ENCODE results near the gene STUM.

Gene STUM

GRCh38 chr1:226547754-226548191 is 791 bp upstream of the STUM start:
- Mint-ChIP-seq H3K9me3 (no peaks in the 10 kb centered on the region), H3K4me3 (no peak overlapping the region), H3K36me3 (no peaks in the 10 kb centered on the region), H3K27ac (no peak overlapping the region), H3K4me1 (peaks cover 16% of the 10 kb centered on the region), H3K27me3 (peaks cover 33% of the 10 kb centered on the region)
- peak; percentile 80 for ATAC-seq

GRCh38 chr1:226549094-226549936 is 751 bp downstream of the STUM start:
- Mint-ChIP-seq H3K27ac (peak overlapping the region; percentile 70), H3K9me3 (no peaks in the 10 kb centered on the region), H3K27me3 (peaks cover 33% of the 10 kb centered on the region), H3K4me1 (peaks cover 16% of the 10 kb centered on the region), H3K4me3 (peak overlapping the region; percentile 81), H3K36me3 (no peaks in the 10 kb centered on the region)
- ATAC-seq: no peak

- Mint-ChIP-seq H3K4me1 (peaks cover 16% of the 10 kb centered on the region), H3K27me3 (peaks cover 37% of the 10 kb centered on the region), H3K36me3 (no peaks in the 10 kb centered on the region), H3K27ac (peak overlapping the region; percentile 70), H3K4me3 (peak overlapping the region; percentile 81), H3K9me3 (no peaks in the 10 kb centered on the region)
- peak; percentile 55 for ATAC-seq
Observed at GRCh38 chr1:226549937-226550671, 1.5 kb downstream of the STUM start.

- H3K4me1 Mint-ChIP-seq: peaks cover 16% of the 10 kb centered on the region
- H3K27ac Mint-ChIP-seq: no peak overlapping the region
- no peak for ATAC-seq
- H3K36me3 Mint-ChIP-seq: no peaks in the 10 kb centered on the region
- H3K9me3 Mint-ChIP-seq: no peaks in the 10 kb centered on the region
- peaks cover 37% of the 10 kb centered on the region for H3K27me3 Mint-ChIP-seq
- H3K4me3 Mint-ChIP-seq: no peak overlapping the region
Observed at GRCh38 chr1:226550672-226551041, 2.1 kb downstream of the STUM start.

GRCh38 chr1:226551299-226551698 is 2.7 kb downstream of the STUM start:
- H3K27ac Mint-ChIP-seq: no peak overlapping the region
- peaks cover 32% of the 10 kb centered on the region for H3K27me3 Mint-ChIP-seq
- no peak for ATAC-seq
- no peaks in the 10 kb centered on the region for H3K36me3 Mint-ChIP-seq
- no peaks in the 10 kb centered on the region for H3K9me3 Mint-ChIP-seq
- H3K4me1 Mint-ChIP-seq: peaks cover 16% of the 10 kb centered on the region
- H3K4me3 Mint-ChIP-seq: no peak overlapping the region

- H3K4me1 Mint-ChIP-seq: peaks cover 16% of the 10 kb centered on the region
- H3K9me3 Mint-ChIP-seq: no peaks in the 10 kb centered on the region
- no peaks in the 10 kb centered on the region for H3K36me3 Mint-ChIP-seq
- ATAC-seq: no peak
- no peak overlapping the region for H3K4me3 Mint-ChIP-seq
- peaks cover 27% of the 10 kb centered on the region for H3K27me3 Mint-ChIP-seq
- no peak overlapping the region for H3K27ac Mint-ChIP-seq
Observed at GRCh38 chr1:226552061-226552460, 3.5 kb downstream of the STUM start.

- no peak for ATAC-seq
- Mint-ChIP-seq H3K9me3 (no peaks in the 10 kb centered on the region), H3K4me1 (peaks cover 16% of the 10 kb centered on the region), H3K4me3 (no peak overlapping the region), H3K27me3 (peaks cover 28% of the 10 kb centered on the region), H3K27ac (no peak overlapping the region), H3K36me3 (no peaks in the 10 kb centered on the region)
Observed at GRCh38 chr1:226553266-226553923, 4.8 kb downstream of the STUM start.

- Mint-ChIP-seq H3K27ac (no peak overlapping the region), H3K27me3 (peaks cover 33% of the 10 kb centered on the region), H3K36me3 (no peaks in the 10 kb centered on the region), H3K4me1 (peaks cover 16% of the 10 kb centered on the region), H3K9me3 (no peaks in the 10 kb centered on the region), H3K4me3 (no peak overlapping the region)
- ATAC-seq: no peak
Observed at GRCh38 chr1:226553924-226554282, 5.3 kb downstream of the STUM start.

- H3K9me3 Mint-ChIP-seq: no peaks in the 10 kb centered on the region
- no peak for ATAC-seq
- H3K4me3 Mint-ChIP-seq: no peak overlapping the region
- H3K4me1 Mint-ChIP-seq: peaks cover 7% of the 10 kb centered on the region
- no peak overlapping the region for H3K27ac Mint-ChIP-seq
- H3K36me3 Mint-ChIP-seq: no peaks in the 10 kb centered on the region
- peaks cover 30% of the 10 kb centered on the region for H3K27me3 Mint-ChIP-seq
Observed at GRCh38 chr1:226555092-226555491, 6.5 kb downstream of the STUM start.

GRCh38 chr1:226557424-226557823 is 8.9 kb downstream of the STUM start:
- peaks cover 23% of the 10 kb centered on the region for H3K27me3 Mint-ChIP-seq
- no peaks in the 10 kb centered on the region for H3K36me3 Mint-ChIP-seq
- no peak overlapping the region for H3K4me3 Mint-ChIP-seq
- no peaks in the 10 kb centered on the region for H3K4me1 Mint-ChIP-seq
- no peaks in the 10 kb centered on the region for H3K9me3 Mint-ChIP-seq
- no peak for ATAC-seq
- no peak overlapping the region for H3K27ac Mint-ChIP-seq

- ATAC-seq: no peak
Observed at GRCh38 chr1:226558036-226558650, 9.6 kb downstream of the STUM start.

GRCh38 chr1:226560243-226560642 is 11.7 kb downstream of the STUM start:
- Mint-ChIP-seq H3K36me3 (no peaks in the 10 kb centered on the region), H3K4me3 (no peak overlapping the region), H3K27me3 (peaks cover 13% of the 10 kb centered on the region), H3K9me3 (no peaks in the 10 kb centered on the region), H3K4me1 (no peaks in the 10 kb centered on the region), H3K27ac (no peak overlapping the region)
- ATAC-seq: no peak

More at GRCh38 chr1:226558036-226558650, 9.6 kb downstream of the STUM start:
- Mint-ChIP-seq H3K27me3 (peaks cover 23% of the 10 kb centered on the region), H3K27ac (no peak overlapping the region), H3K36me3 (no peaks in the 10 kb centered on the region), H3K9me3 (no peaks in the 10 kb centered on the region), H3K4me3 (no peak overlapping the region), H3K4me1 (no peaks in the 10 kb centered on the region)

- H3K36me3 Mint-ChIP-seq: no peaks in the 10 kb centered on the region
- H3K9me3 Mint-ChIP-seq: no peaks in the 10 kb centered on the region
- H3K4me3 Mint-ChIP-seq: no peak overlapping the region
- no peak overlapping the region for H3K27ac Mint-ChIP-seq
- ATAC-seq: no peak
- no peaks in the 10 kb centered on the region for H3K4me1 Mint-ChIP-seq
- H3K27me3 Mint-ChIP-seq: peaks cover 17% of the 10 kb centered on the region
Observed at GRCh38 chr1:226562989-226563388, 14.4 kb downstream of the STUM start.

- no peaks in the 10 kb centered on the region for H3K36me3 Mint-ChIP-seq
- peaks cover 14% of the 10 kb centered on the region for H3K27me3 Mint-ChIP-seq
- no peak overlapping the region for H3K4me3 Mint-ChIP-seq
- ATAC-seq: no peak
- H3K9me3 Mint-ChIP-seq: no peaks in the 10 kb centered on the region
- no peaks in the 10 kb centered on the region for H3K4me1 Mint-ChIP-seq
- no peak overlapping the region for H3K27ac Mint-ChIP-seq
Observed at GRCh38 chr1:226563666-226564065, 15.1 kb downstream of the STUM start.

- no peaks in the 10 kb centered on the region for H3K9me3 Mint-ChIP-seq
- no peak for ATAC-seq
- no peak overlapping the region for H3K27ac Mint-ChIP-seq
- peaks cover 9% of the 10 kb centered on the region for H3K27me3 Mint-ChIP-seq
- no peaks in the 10 kb centered on the region for H3K36me3 Mint-ChIP-seq
- peaks cover 14% of the 10 kb centered on the region for H3K4me1 Mint-ChIP-seq
- H3K4me3 Mint-ChIP-seq: no peak overlapping the region
Observed at GRCh38 chr1:226565476-226565875, 16.9 kb downstream of the STUM start.

Data from stimulated activated memory B cell treated with anti-CD40 and anti-IgM and Interleukin-4, amounts not matched to agents 10 μg/mL and 1 μg/mL and 100 μg/mL, for 72 hours (primary cell).